ENCODE measurements around the gene ECM1.
A peak's percentile ranks its signal among the peaks of the same experiment; 100 is the strongest.

Gene ECM1

GRCh38 chr1:150544204-150544603 is 36.3 kb downstream of the ECM1 start:
- Mint-ChIP-seq H3K27me3 (peaks cover 6% of the 10 kb centered on the region), H3K36me3 (ENCODE audit: low read depth) (peaks cover under 1% of the 10 kb centered on the region), H3K9me3 (no peaks in the 10 kb centered on the region), H3K27ac (no peak overlapping the region), H3K4me1 (ENCODE audit: low read depth) (peaks cover 16% of the 10 kb centered on the region), H3K4me3 (no peak overlapping the region)
- intact Hi-C loops (cut with micrococcal nuclease) = no loop called here

- H3K36me3 Mint-ChIP-seq (ENCODE audit: low read depth) = peaks cover 14% of the 10 kb centered on the region
- no peaks in the 10 kb centered on the region for H3K9me3 Mint-ChIP-seq
- H3K4me3 Mint-ChIP-seq = no peak overlapping the region
- intact Hi-C loops (cut with micrococcal nuclease) = no loop called here
- H3K4me1 Mint-ChIP-seq (ENCODE audit: low read depth) = peaks cover 10% of the 10 kb centered on the region
- no peak overlapping the region for H3K27ac Mint-ChIP-seq
- H3K27me3 Mint-ChIP-seq = peaks cover 4% of the 10 kb centered on the region
Observed at GRCh38 chr1:150545486-150546032, 37.6 kb downstream of the ECM1 start.

GRCh38 chr1:150546294-150546937 is 38.5 kb downstream of the ECM1 start:
- Mint-ChIP-seq H3K27ac (no peak overlapping the region), H3K27me3 (peaks cover 4% of the 10 kb centered on the region), H3K4me3 (no peak overlapping the region), H3K36me3 (ENCODE audit: low read depth) (peaks cover 22% of the 10 kb centered on the region), H3K9me3 (no peaks in the 10 kb centered on the region), H3K4me1 (ENCODE audit: low read depth) (peaks cover 16% of the 10 kb centered on the region)
- intact Hi-C loops (cut with micrococcal nuclease) = no loop called here

- no peaks in the 10 kb centered on the region for H3K9me3 Mint-ChIP-seq
- H3K27me3 Mint-ChIP-seq = peaks cover 4% of the 10 kb centered on the region
- H3K27ac Mint-ChIP-seq = peak overlapping the region; percentile 99
- intact Hi-C loops (cut with micrococcal nuclease) = no loop called here
- peak overlapping the region; percentile 75 for H3K4me3 Mint-ChIP-seq
- peaks cover 37% of the 10 kb centered on the region for H3K36me3 Mint-ChIP-seq (ENCODE audit: low read depth)
- peaks cover 29% of the 10 kb centered on the region for H3K4me1 Mint-ChIP-seq (ENCODE audit: low read depth)
Observed at GRCh38 chr1:150548324-150548631, 40.4 kb downstream of the ECM1 start.

GRCh38 chr1:150548632-150549495 is 41.0 kb downstream of the ECM1 start, which contains the start of gene ADAMTSL4:
Gene ADAMTSL4, plus strand, starts transcription at chr1:150549408. Its CDS starts 2,881 bp downstream, at chr1:150552289.
- H3K36me3 Mint-ChIP-seq (ENCODE audit: low read depth) = peaks cover 43% of the 10 kb centered on the region
- no peaks in the 10 kb centered on the region for H3K9me3 Mint-ChIP-seq
- H3K4me1 Mint-ChIP-seq (ENCODE audit: low read depth) = peaks cover 35% of the 10 kb centered on the region
- peak within 1 kb of the TSS; percentile 99 for H3K4me3 Mint-ChIP-seq
- peaks cover 4% of the 10 kb centered on the region for H3K27me3 Mint-ChIP-seq
- H3K27ac Mint-ChIP-seq = peak within 1 kb of the TSS; percentile 99
- intact Hi-C loops (cut with micrococcal nuclease) = no loop called here

- peaks cover 4% of the 10 kb centered on the region for H3K27me3 Mint-ChIP-seq
- peak overlapping the region; percentile 99 for H3K4me3 Mint-ChIP-seq
- H3K4me1 Mint-ChIP-seq (ENCODE audit: low read depth) = peaks cover 43% of the 10 kb centered on the region
- intact Hi-C loops (cut with micrococcal nuclease) = loop anchor here (5.0 kb wide), 1 partner anchor 87 kb away; no protein-coding TSS in a partner anchor
- peak overlapping the region; percentile 99 for H3K27ac Mint-ChIP-seq
- H3K9me3 Mint-ChIP-seq = no peaks in the 10 kb centered on the region
- H3K36me3 Mint-ChIP-seq (ENCODE audit: low read depth) = peaks cover 51% of the 10 kb centered on the region
Observed at GRCh38 chr1:150549496-150550221, 41.8 kb downstream of the ECM1 start.

GRCh38 chr1:150550222-150551050 is 42.5 kb downstream of the ECM1 start:
- H3K9me3 Mint-ChIP-seq = no peaks in the 10 kb centered on the region
- peaks cover 4% of the 10 kb centered on the region for H3K27me3 Mint-ChIP-seq
- intact Hi-C loops (cut with micrococcal nuclease) = loop anchor here (5.0 kb wide), 1 partner anchor 88 kb away; no protein-coding TSS in a partner anchor
- H3K36me3 Mint-ChIP-seq (ENCODE audit: low read depth) = peaks cover 59% of the 10 kb centered on the region
- H3K4me3 Mint-ChIP-seq = peak overlapping the region; percentile 99
- H3K4me1 Mint-ChIP-seq (ENCODE audit: low read depth) = peaks cover 49% of the 10 kb centered on the region
- peak overlapping the region; percentile 99 for H3K27ac Mint-ChIP-seq

- no peaks in the 10 kb centered on the region for H3K9me3 Mint-ChIP-seq
- peaks cover 2% of the 10 kb centered on the region for H3K27me3 Mint-ChIP-seq
- H3K27ac Mint-ChIP-seq = peak overlapping the region; percentile 99
- peaks cover 66% of the 10 kb centered on the region for H3K36me3 Mint-ChIP-seq (ENCODE audit: low read depth)
- intact Hi-C loops (cut with micrococcal nuclease) = loop anchor here (5.0 kb wide), 1 partner anchor 89 kb away; no protein-coding TSS in a partner anchor
- H3K4me3 Mint-ChIP-seq = peak overlapping the region; percentile 99
- peaks cover 54% of the 10 kb centered on the region for H3K4me1 Mint-ChIP-seq (ENCODE audit: low read depth)
Observed at GRCh38 chr1:150551051-150551783, 43.3 kb downstream of the ECM1 start.

GRCh38 chr1:150551784-150552127 is 43.8 kb downstream of the ECM1 start:
- Mint-ChIP-seq H3K9me3 (no peaks in the 10 kb centered on the region), H3K4me3 (peak overlapping the region; percentile 99), H3K4me1 (ENCODE audit: low read depth) (peaks cover 59% of the 10 kb centered on the region), H3K27me3 (no peaks in the 10 kb centered on the region), H3K27ac (peak overlapping the region; percentile 99), H3K36me3 (ENCODE audit: low read depth) (peaks cover 72% of the 10 kb centered on the region)
- intact Hi-C loops (cut with micrococcal nuclease) = loop anchor here (1.0 to 5.0 kb wide), 2 partner anchors 10 to 89 kb away; no protein-coding TSS in a partner anchor

- Mint-ChIP-seq H3K27ac (peak overlapping the region; percentile 99), H3K4me3 (peak overlapping the region; percentile 99), H3K9me3 (no peaks in the 10 kb centered on the region), H3K36me3 (ENCODE audit: low read depth) (peaks cover 77% of the 10 kb centered on the region), H3K27me3 (no peaks in the 10 kb centered on the region), H3K4me1 (ENCODE audit: low read depth) (peaks cover 65% of the 10 kb centered on the region)
- intact Hi-C loops (cut with micrococcal nuclease) = loop anchor here (1.0 to 5.0 kb wide), 2 partner anchors 9 to 90 kb away; no protein-coding TSS in a partner anchor
Observed at GRCh38 chr1:150552128-150552910, 44.4 kb downstream of the ECM1 start.

- H3K36me3 Mint-ChIP-seq (ENCODE audit: low read depth) = peaks cover 83% of the 10 kb centered on the region
- no peaks in the 10 kb centered on the region for H3K9me3 Mint-ChIP-seq
- peak overlapping the region; percentile 99 for H3K27ac Mint-ChIP-seq
- H3K4me3 Mint-ChIP-seq = peak overlapping the region; percentile 99
- H3K27me3 Mint-ChIP-seq = no peaks in the 10 kb centered on the region
- peaks cover 71% of the 10 kb centered on the region for H3K4me1 Mint-ChIP-seq (ENCODE audit: low read depth)
- intact Hi-C loops (cut with micrococcal nuclease) = loop anchor here (1.0 to 5.0 kb wide), 2 partner anchors 8 to 91 kb away; no protein-coding TSS in a partner anchor
Observed at GRCh38 chr1:150552911-150553289, 45.0 kb downstream of the ECM1 start.

Data from dendritic cell treated with granulocyte-macrophage colony-stimulating factor and Interleukin-4, amounts not matched to agents 40 ng/mL and 50 ng/mL, for 4 days (primary cell).